Stomach (tissue), 9 donors: Measurements from ENCODE around the gene RBM47. TPM values are rescaled to one million over a fixed set of nuclear protein-coding genes. Genes with fewer than 3 reads are reported as not detected.

Source experiments
- DNase-seq, 2 donors: peaks; one replicate each; pipeline versions ENCODE4 v3.0.0 to v3.0.0-alpha.2; 2013 to 2019
- H3K27ac ChIP-seq, 5 donors: fragments of 200-600 bp in 4 of 5; sonication (generic) in 4 of 5; one replicate each; pipeline ENCODE4 v1.5.1; 2013 to 2019; ENCODE audit warnings: mild to moderate bottlenecking in 1 of 5, moderate library complexity in 1 of 5
- H3K27me3 ChIP-seq, 3 donors: fragments of 200-600 bp; sonication (generic); one replicate each; pipeline ENCODE4 v1.5.1; 2017 to 2019; ENCODE audit warnings: mixed run types in 1 of 3
- H3K36me3 ChIP-seq, 4 donors: fragments of 200-600 bp; sonication (generic); 1 replicate in 3 of 4; 2 replicates in 1 of 4; pipeline ENCODE4 v1.5.1; 2016 to 2019
- H3K4me1 ChIP-seq, 4 donors: fragments of 200-600 bp; sonication (generic); one replicate each; pipeline ENCODE4 v1.5.1; 2016 to 2019
- H3K4me3 ChIP-seq, 4 donors: fragments of 200-600 bp; sonication (generic) in 3 of 4; one replicate each; pipeline ENCODE4 v1.5.1; 2016 to 2019; ENCODE audit warnings: mild to moderate bottlenecking in 1 of 4
- H3K9me3 ChIP-seq, 4 donors: fragments of 200-600 bp; sonication (generic); one replicate each; pipeline ENCODE4 v1.5.1; 2016 to 2019
- CTCF ChIP-seq, 7 experiments: fragments of 450-650 bp in 4 of 7; fragments of 200-600 bp in 3 of 7; sonication (generic) in 3 of 7; IDR thresholded peaks; one replicate each; pipeline ENCODE4 v1.5.1; 2016 to 2019; ENCODE audit warnings: antibody characterized with exemption in 7 of 7, control low read depth in 2 of 7, mild to moderate bottlenecking in 1 of 7
- EP300 ChIP-seq: sonication (generic); formaldehyde crosslinking; IDR thresholded peaks from one replicate; pipeline ENCODE4 v1.6.1; 2017; ENCODE audit warnings: antibody characterized with exemption
- POLR2A ChIP-seq, 4 donors: fragments of 450-650 bp; IDR thresholded peaks; one replicate each; pipeline ENCODE4 v1.6.1; 2016; ENCODE audit warnings: antibody characterized with exemption in 4 of 4, control low read depth in 2 of 4, mild to moderate bottlenecking in 1 of 4, moderate library complexity in 1 of 4
- POLR2AphosphoS5 ChIP-seq, 3 donors: sonication (generic); formaldehyde crosslinking; IDR thresholded peaks; one replicate each; pipeline ENCODE4 v1.6.1; 2016; ENCODE audit warnings: antibody characterized with exemption in 3 of 3
- WGBS, 5 donors: extraction: QIAGEN DNeasy Blood & Tissue Kit in 3 of 5; methylation state at CpG; one replicate each; pipeline versions ENCODE4 v1.1.5 to v1.1.7; 2013 to 2018; 5-methylcytosine and 5-hydroxymethylcytosine counted together
- intact Hi-C: fragments of 100-400 bp; cut with DNase I; formaldehyde crosslinking; loops from one replicate; pipeline ENCODE4 v1.15.1; 2023; ENCODE audit warnings: low total_unique reads
- polyA plus RNA-seq, 3 donors: library from polyadenylated mRNA; stranded (reverse); fragments of 200-250 nt; gene quantifications; one replicate each; pipeline ENCODE4 v1.2.3, GENCODE V29; 2013
- total RNA-seq, 5 donors: library from RNA; depleted of rRNA; stranded (reverse); fragments of >200 nt; gene quantifications; one replicate each; pipeline versions ENCODE4 v1.1.0 to v1.2.3, GENCODE V29; 2014 to 2016
- donor health status: healthy with polysubstance abuse.
- donor health status: Bipolar disorder and iron deficiency.
- donor health status: healthy.

Gene RBM47
- total and polyA plus RNA-seq, 8 donors = 18.5 to 448 (median 160) TPM

GRCh38 chr4:40421839-40422708, 207.6 kb downstream of the RBM47 start:
- WGBS, 5 donors = 89 to 96% (median 93%) methylated on average over 7 of the region's 7 CpGs
- no peak overlapping the region for H3K4me3 ChIP-seq
- DNase-seq = no peak
- intact Hi-C loops = no loop called here
- no peak for TF ChIP-seq POLR2AphosphoS5 (IDR thresholded peaks at IDR 0.05)
- no peak for TF ChIP-seq POLR2A (IDR thresholded peaks at IDR 0.05)
- TF ChIP-seq EP300 = no peak
- no peak for TF ChIP-seq CTCF (IDR thresholded peaks at IDR 0.05)
- no peaks in the 10 kb centered on the region for H3K9me3 ChIP-seq
- peak overlapping the region in 3 of 5 donors; percentile 1 to 60 (median 1) for H3K27ac ChIP-seq
- no peaks in the 10 kb centered on the region for H3K27me3 ChIP-seq
- peaks cover 0 to 33% (median 8%) of the 10 kb centered on the region in 4 donors for H3K4me1 ChIP-seq
- peaks cover 5 to 38% (median 20%) of the 10 kb centered on the region in 4 donors for H3K36me3 ChIP-seq

GRCh38 chr4:40419231-40419912, 210.3 kb downstream of the RBM47 start:
- intact Hi-C loops = no loop called here
- no peaks in the 10 kb centered on the region for H3K9me3 ChIP-seq
- TF ChIP-seq POLR2AphosphoS5 (IDR thresholded peaks at IDR 0.05) (no peak), CTCF (IDR thresholded peaks at IDR 0.05) (no peak), EP300 (no peak), POLR2A (IDR thresholded peaks at IDR 0.05) (no peak)
- H3K36me3 ChIP-seq = peaks cover 0 to 11% (median 4%) of the 10 kb centered on the region in 4 donors
- no peak overlapping the region for H3K4me3 ChIP-seq
- 45 to 69% (median 62%) methylated on average over 5 to 6 of the region's 6 CpGs for WGBS, 5 donors
- peak overlapping the region; percentile 62 to 88 (median 78) for H3K27ac ChIP-seq
- no peaks in the 10 kb centered on the region for H3K27me3 ChIP-seq
- DNase-seq = peak in 1 of 2 donors; percentile 39
- peaks cover 0 to 24% (median 8%) of the 10 kb centered on the region in 4 donors for H3K4me1 ChIP-seq

DNA sequence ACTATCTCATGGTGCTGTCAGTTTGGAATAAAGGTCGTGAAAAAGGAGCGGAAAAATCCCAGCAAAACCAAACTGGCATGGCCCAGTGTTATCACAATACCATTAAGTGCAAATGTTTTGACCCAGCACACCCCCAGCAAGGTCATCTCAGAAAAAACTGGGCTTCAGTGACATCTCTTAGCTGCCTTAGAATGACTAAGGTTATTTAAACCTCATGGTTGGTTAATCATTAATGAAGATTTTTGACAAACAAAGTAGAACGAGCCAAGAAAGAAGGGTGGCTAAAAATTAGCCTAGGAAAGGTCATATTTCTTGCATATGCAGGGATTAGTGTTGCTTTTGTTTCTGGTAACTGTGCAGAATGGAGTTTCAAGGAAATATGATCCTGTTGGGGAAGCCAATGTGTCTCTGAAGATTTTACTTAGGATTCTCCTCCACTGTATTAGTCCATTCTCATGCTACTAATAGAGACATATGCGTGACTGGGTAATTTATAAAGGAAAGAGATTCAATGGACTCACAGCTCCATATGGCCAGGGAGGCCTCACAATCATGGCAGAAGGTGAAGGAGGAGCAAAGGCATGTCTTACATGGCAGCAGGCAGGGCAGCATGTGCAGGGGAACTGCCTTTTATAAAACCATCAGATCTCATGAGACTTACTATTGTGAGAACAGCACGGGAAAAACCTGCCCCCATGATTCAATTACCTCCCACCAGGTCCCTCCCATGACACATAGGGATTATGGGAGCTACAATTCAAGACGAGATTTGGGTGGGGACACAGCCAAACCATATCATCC, 211.0 kb downstream of the RBM47 start:
- Histone ChIP-seq H3K4me1 (peaks cover 0 to 22% (median 8%) of the 10 kb centered on the region in 4 donors), H3K27me3 (no peaks in the 10 kb centered on the region), H3K4me3 (no peak overlapping the region), H3K9me3 (no peaks in the 10 kb centered on the region), H3K36me3 (peaks cover 0 to 11% (median 4%) of the 10 kb centered on the region in 4 donors), H3K27ac (peak overlapping the region; percentile 63 to 88 (median 78))
- 36 to 53% (median 40%) methylated on average over 6 of the region's 6 CpGs for WGBS, 5 donors
- TF ChIP-seq POLR2A (IDR thresholded peaks at IDR 0.05) (no peak), POLR2AphosphoS5 (IDR thresholded peaks at IDR 0.05) (peak in 1 of 3 donors; percentile 29)
- intact Hi-C loops = no loop called here
- peak in 1 of 2 donors; percentile 75 for DNase-seq

DNA sequence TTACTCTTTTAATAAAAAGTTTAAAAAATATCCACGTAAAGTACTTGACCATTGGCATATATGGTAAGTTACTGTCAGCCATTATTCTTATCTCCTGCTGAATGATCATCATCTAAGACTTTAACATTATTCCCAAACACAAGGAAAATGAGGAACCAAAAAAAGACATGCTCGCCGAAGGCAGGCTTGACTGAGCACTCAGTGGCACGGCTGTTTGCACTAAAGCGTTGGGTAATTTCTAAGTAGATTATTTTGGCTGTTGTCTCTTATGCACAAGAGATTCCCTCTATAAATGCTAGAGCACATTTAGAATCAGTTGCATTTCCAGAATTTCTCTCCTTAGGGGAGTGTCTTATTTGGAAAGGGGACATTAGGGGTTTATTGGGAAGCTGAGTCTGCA, 211.7 kb downstream of the RBM47 start:
- no peak overlapping the region for H3K4me3 ChIP-seq
- no peaks in the 10 kb centered on the region for H3K9me3 ChIP-seq
- 63 to 75% (median 68%) methylated on average over 5 of the region's 5 CpGs for WGBS, 5 donors
- H3K27me3 ChIP-seq = no peaks in the 10 kb centered on the region
- peaks cover 0 to 11% (median 4%) of the 10 kb centered on the region in 4 donors for H3K36me3 ChIP-seq
- H3K4me1 ChIP-seq = peaks cover 0 to 22% (median 8%) of the 10 kb centered on the region in 4 donors
- DNase-seq = no peak
- peak overlapping the region in 4 of 5 donors; percentile 60 to 79 (median 70) for H3K27ac ChIP-seq
- no peak for TF ChIP-seq POLR2A (IDR thresholded peaks at IDR 0.05)
- no peak for TF ChIP-seq EP300
- no peak for TF ChIP-seq CTCF (IDR thresholded peaks at IDR 0.05)
- TF ChIP-seq POLR2AphosphoS5 (IDR thresholded peaks at IDR 0.05) = no peak
- intact Hi-C loops = no loop called here
